GM19468 (cell line): Measurements from ENCODE around the gene GMPS.
"Not testable (repeated sequence)": the region's sequence is repeated elsewhere in the genome, so short reads cannot be mapped to it uniquely, and the experiment has no call there.

Experiments used
- ATAC-seq: cut with Tn5 transposase; IDR thresholded peaks from one replicate; pipeline ENCODE4 v1.9.1; 2021; ENCODE audit warnings: mild to moderate bottlenecking, moderate library complexity, moderate number of reproducible peaks; ENCODE audit not compliant: unreplicated experiment; ENCODE audit errors: extremely low read depth

The GMPS gene

DNA sequence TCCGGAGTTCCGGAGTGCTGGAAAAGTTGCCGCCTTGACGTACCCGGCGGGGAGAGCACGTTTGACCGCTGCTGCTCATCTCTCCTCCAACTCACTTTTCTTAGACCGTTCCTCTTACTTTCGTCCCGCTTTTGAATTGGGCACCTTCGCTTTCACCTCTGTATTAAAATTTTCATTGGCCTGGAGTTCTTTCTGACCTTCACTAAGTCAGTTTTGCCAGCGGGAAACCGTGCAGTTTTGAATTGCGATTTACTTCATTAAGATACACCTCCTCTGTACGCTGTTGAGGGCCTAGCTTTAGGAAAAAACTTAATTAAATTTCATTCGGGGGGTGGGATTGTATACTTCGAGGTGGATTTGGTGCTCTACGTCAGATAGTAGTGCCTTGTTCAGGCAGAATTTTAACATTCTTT is 1.3 kb downstream of the GMPS start:
- ATAC-seq = no peak

DNA sequence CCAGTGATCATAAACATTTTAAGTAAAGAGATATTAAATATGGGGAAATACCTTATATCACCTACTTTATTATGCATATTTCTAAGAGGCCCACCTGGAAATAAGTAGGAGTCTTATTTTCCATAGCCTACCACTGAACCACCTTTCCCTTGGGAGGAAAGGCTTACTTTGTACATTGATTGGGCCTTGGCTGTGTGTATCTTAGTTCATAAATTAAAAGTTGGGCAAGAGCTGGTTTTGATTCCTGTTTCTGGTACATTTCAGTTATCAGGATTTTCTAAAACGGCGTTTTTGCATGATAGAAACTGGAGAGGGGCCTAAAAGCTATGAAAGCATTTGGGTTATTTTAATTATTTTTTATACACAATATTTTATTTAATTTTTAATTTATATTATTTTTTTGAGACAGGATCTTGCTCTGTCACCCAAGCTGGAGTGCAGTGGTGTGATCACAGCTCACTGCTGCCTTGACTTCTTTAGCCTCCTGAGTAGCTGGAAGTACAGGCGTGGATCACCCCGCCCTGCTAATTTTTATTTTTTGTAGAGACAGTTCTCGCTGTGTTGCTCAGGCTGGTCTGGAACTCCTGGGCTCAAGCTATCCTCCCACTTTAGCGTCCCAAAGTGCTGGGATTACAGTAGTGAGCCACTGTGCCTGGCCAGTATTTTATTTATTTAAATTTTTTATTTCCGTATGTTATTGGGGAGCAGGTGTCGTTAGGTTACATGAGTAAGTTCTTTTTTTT is 2.6 kb downstream of the GMPS start:
- no peak for ATAC-seq

DNA sequence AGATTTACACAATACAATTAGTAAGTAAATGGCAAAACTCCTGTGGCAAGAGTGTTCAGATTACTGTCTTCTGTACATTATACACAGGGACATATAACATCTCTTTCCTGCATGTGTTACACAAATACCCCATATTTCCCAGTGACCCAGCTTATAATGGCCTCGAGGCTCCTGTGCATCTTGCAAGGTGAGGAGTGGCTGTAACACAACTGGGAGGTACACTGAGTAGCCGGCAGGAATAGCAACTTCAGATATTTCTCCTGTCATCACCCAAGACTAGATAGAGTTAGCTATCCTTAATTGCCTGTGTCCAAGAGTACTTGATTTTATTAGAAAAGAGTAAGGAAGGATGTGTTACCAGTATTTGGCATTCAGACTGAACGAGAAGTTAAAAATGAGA is 5.6 kb downstream of the GMPS start:
- ATAC-seq = no peak

DNA sequence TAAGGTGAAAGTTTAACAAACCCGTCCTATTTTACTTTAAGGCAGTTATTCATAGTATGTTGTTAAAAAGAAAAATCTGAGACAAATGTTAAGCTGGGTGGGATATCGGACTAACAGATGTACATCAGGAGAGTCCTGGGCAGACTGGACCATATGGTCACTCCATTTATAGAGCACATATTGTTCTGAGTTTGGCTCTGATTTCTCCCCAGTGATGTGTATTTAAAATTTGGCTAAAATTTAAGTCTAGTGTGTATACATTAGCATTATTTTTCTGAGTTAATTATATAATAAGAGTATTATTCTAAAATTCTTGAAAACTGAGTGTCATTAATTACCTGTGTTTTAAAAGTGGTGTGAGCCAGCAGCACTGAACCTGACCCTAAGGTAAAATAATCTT is 6.1 kb downstream of the GMPS start:
- ATAC-seq = no peak

DNA sequence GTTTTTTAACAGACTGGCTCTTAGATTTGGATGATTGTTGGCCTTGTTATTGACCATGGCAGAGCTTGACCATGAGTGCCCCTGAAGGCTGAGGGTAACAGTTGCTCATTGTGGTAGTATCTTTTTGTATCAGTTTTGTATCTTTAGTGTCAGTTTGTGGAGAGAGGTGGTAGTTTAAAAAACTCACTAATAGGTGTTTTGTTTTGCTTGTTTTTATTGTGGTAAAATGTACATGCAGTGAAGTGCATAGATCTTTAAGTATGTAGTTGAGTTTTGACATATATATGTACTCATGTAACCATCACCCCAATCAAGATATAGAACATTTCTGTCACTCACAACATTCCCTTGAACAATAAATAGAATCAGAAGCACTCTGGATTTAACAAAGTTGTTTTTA is 9.8 kb downstream of the GMPS start:
- no peak for ATAC-seq

DNA sequence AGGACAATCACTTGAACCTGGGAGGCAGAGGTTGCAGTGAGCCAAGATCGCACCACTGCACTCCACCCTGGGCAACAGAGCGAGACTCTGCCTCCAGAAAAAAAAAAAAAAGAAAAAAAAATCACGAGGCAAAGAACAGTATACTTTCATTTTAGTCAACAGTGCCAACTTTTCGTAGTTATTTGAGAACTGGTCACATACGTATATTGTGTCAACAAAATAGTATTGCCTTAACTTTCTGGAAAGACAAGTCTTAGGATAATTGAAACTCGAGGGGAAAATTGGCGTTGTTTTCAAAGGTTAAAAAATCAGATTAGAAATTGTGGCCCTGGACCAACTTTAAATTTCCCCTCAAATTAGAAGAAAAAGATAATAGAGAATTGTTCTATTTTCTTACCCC is 13.8 kb downstream of the GMPS start:
- ATAC-seq = no peak

DNA sequence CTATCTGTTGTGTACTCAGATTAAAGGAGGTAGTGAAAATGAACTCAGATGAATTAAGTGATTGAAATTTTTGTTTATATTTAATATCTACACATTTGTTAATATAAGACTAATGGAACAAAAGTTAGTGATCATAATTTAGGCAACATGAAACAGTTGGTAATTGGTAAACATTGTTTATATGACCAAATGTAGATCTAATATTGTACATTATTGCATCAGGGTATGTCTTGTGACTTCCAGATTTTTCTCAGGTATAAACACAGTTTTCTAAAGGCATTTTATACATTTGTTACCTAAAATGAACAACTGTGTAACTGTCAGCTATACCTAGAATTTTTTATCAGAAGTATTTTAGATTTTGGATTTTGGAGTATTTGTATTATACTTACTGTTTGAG is 14.8 kb downstream of the GMPS start:
- ATAC-seq = no peak

DNA sequence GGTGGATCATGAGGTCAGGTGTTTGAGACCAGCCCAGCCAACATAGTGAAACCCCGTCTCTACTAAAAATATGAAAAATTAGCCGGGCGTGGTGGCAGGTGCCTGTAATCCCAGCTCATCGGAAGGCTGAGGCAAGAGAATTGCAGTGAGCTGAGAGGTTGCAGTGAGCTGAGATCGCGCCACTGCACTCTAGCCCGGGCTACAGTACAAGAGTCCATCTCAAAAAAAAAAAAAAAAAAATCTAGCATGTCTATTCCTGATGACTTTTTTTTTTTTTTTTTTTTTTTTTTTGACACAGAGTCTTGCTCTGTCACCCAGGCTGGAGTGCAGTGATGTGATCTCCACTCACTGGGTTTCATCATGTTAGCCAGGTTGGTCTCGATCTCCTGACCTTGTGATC is 15.9 kb downstream of the GMPS start:
- ATAC-seq = not testable (repeated sequence)

DNA sequence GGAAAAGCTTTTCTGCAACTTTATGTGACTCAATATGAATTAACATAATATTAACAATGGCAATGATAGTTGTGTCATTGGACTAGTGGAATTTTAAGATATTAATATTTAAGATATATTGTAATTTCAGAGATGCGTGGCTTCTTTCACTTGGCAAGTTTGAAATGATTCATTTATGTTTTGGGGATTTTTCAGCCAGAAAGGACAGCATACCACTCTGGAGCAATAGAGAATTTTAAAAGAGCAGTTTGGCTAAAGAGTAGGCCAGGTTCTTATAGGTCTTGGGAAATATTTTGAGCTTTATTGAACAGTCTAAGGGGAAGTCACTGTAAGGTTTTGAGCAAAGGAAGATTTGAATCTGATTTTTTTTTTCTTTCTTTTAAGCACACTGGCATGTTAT is 16.5 kb downstream of the GMPS start:
- ATAC-seq = no peak

DNA sequence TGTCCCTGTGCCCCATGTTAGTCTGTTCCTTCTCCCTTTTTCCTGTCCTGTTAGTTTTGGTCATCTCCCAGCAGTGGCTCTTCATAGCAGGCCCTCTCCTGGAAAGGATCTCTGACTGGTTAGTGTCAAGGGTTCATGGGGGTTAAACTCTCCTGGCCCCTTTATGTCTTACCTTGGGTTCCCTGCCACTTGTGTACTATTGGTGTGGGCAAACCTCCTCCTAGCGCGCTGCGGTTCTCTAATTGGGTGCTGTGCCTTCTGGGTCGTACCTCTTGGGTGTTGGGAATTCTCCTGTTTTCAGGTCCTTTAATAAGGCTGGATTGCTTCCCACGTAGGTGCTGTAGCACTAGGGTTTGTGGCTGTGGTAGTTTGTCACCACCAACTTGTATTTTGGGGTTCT is 18.8 kb downstream of the GMPS start:
- no peak for ATAC-seq

DNA sequence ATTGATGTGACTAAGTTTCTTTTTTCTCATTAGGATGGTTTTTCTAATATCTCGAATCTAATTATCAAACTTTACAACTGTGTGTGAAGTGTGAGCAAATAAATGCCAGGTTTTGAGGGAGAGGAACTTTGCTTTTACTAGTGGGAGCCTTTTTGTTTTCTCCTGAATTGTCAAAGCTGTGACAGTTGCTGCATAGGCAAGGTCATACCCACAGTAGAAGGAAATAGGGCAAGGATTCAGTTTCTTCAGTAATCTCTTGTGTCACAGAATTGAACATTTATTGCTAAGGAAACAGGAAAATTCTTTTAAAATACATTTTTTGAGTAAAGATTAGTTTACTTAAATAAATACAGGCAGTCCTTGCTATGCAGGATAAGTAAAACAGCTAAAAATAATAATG is 19.5 kb downstream of the GMPS start:
- ATAC-seq = no peak

DNA sequence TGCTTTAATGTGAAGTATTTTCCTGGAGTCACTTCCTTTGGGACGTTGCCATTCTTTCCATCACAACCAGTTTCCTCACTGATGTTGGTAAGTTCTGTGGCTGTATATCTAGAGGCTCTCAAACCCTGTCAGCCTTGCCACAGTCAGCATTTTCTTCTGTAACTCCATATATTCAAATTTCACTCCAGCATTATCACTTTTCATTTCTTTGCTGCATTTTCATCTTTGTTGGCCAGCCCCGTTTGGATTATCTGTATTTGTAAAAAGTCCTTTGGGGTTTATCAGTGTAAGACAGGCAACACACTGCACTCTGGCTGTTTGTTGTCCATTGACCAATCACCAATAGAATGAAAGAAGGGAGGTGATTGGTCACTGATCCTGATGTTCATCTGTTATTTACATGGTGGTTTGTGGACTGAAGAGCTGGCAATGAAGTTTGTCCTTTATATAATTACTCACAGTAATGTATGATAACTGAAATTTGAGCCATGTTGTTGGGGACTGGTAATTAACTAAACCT is 20.3 kb downstream of the GMPS start:
- ATAC-seq = no peak

DNA sequence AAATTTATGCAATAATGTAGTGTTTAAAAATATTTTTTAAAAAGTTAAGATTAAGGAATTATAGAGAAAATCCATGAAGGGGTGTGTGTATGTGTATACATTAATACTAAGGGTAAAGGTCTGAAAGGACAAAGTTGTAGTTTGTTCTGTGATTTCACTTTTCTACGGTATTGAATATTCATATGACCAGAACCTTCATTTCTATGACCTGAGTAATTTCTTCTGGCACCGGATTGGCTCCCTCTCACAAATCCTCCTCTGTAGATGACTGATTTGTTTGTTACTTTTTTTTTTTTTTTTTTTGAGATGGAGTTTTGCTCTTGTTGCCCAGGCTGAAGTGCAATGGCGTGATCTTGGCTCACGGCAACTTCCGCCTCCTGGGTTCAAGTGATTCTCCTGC is 20.9 kb downstream of the GMPS start:
- ATAC-seq = no peak

DNA sequence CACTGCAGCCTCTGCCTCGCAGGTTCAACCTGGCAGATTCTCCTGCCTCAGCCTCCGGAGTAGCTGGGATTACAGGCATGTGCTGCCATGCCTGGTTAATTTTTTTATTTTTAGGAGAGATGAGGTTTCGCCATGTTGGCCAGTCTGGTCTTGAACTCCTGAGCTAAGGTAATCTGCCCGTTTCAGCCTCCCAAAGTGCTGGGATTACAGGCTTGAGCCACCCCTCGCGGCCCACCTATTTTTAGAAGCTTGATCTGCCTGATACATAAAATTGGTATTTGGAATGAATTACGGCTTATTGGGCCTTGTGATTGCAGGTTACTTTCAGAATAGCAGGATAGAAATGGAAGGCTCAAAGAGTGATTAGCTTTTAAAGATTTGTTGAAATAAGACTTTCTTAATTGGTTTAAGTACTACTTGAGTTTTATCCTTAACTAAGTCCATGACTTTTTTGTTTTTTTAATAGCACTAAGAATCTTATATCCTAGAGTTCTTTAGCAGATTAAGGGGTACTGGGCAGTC is 25.0 kb downstream of the GMPS start:
- ATAC-seq = no peak

DNA sequence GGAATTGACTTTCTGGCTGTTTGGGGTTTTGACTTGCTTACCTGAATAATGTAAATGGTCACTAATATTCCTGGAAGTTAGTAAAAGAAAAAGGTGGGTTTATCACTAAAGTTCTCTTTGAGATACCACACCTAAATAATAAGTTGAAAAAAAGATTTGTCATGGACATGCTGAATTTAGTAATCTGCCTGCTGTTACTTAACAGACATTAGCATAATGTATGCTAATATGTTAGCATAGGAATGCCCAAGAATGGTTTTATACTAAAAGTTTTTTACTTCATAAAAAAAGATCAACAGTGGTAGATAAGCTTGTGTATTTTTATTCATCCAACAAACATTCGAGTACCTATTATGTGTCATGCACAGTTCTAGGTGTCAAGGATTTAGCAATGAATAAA is 36.5 kb downstream of the GMPS start:
- ATAC-seq = no peak

DNA sequence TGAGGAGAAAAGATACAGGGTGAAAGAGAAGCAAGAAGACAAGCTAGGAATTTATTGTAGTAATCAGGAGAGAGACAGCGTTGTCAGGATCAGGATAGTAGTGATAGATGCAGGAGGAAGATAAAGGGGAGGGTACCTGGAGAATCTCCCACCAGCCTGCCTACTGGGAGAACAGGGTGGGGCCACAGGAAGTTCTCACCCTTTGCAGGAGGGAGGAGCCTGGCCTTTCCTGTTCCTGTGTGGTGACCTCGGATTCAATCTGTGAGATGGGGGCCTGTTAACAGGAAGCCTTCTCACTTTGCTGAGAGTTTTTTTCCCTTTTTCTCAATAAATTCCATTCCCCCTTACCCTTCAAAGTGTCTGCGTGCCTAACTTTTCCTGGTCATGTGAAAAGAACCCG is 37.6 kb downstream of the GMPS start:
- no peak for ATAC-seq

DNA sequence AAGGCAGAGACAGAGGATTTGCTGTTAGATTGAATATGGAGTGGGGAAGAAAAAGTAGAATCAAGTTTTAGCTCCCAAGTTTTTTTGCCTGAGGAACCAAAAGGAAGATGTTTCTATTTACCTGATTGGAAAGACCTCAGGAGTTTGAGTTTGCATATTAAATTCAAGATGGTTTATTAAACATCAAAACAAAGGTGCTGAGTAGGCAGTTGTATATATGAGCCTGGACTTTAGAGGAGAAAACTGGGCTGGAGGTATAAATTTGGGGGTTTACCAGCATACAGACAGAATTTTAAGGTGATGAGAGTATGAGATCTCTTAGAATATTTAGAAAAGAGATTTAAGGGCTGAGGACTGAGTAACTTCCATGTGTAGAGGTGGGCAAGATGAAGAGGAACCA is 38.2 kb downstream of the GMPS start:
- no peak for ATAC-seq

DNA sequence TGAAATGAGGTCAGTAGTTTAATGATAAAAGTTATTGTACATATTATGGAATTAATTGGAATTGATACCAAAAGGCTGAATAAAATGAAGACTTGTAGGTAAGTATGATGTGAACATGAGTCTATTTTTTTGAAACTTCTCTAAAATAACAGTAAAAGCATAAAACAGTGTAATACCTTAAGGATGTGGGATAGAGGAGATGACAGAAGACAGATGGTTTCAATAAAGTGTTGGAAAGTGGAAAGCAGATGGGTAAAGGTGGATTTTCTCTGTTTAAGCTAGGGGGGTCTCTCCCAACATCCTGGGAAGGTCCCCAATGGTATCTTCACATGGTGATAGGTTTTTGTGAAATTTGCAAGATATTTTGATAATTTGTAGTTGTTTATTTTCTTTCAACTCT is 41.6 kb downstream of the GMPS start:
- ATAC-seq = no peak

DNA sequence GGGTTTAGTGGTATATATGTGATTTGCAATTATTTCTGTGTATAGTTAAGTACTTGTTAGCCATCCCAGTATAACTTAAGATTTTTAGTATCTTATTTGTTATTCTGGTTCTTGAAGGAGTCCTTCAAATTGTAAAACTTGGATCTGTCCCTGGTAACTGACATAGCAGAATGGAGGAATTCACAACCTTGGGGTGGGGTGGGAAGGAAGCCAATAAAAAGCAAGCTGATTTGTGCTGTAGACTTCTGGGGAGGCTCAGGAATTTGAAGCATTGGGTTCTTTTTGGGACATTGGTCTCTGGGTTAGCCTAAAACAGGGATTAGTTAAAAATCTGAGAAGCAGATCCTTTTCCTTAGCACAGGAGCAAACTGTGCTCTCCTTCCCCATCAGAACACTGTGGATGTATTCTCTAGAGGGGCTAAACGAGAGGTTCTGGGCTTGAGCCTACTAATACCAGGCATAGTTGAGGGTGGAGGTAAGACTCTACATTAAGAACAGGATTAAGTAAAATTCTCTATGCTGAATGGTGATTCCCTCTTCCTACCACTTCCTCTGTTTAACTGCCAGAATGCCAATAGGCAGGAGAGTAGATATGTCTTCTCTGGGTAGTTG is 42.2 kb downstream of the GMPS start:
- no peak for ATAC-seq

DNA sequence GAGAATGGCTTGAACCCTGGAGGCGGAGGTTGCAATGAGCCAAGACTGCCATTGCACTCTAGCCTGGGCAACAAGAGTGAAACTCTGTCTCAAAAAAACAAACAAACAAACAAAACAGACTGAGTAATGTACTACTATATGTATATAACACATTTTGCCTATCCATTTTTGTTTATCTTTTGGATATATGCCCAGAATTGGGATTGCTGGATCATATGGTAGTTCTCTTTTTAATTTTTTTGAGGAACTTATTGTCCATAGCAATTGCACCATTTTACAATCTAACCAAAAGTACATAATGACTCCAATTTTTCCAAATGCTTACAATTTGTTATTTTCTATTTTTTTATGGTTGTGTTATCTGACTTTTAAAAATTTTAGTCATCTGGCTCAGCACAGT is 47.3 kb downstream of the GMPS start:
- no peak for ATAC-seq

DNA sequence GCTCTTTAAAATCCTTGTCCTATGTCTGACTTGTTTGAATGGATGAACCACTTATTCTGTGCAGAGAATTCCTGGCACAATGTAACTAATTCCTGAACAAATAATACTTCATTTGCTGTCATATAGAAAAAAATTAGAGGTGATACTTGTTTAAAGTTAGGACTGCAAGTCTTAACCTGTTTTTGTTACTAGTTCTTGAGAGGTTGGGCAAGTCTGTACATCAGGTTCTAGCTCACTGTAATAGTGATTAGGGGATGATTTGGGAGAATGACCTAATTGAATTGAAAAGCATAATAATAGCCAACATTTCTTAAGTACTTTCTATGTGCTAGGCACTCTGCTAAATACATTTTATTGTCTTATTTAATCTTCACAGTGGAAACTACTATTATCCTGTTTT is 49.3 kb downstream of the GMPS start:
- ATAC-seq = no peak

DNA sequence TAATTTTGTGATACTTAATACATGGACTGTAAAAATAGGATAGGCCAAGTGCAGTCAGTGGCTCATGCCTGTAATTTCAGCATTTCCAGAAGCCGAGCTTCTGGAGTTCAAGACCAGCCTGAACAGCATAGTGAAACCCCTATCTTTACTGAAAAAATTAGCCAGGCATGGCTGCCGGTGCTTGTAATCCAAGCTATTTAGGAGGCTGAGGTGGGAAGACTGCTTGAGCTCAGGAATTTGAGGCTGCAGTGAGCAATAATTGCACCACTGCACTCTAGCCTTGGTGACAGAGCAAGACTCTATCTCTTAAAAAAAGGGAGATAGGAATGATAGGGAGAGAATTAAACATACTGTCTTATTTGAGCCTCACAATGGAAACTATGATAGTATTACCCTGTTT is 51.0 kb downstream of the GMPS start:
- ATAC-seq = no peak
